Ishikawa (cell line): ENCODE measurements around the gene ANKRD12.

Experiments used
- CEBPB ChIP-seq: IDR thresholded peaks from 2 replicates; pipeline ENCODE4 v1.6.1; 2012
- CREB1 ChIP-seq: IDR thresholded peaks from 2 replicates; pipeline ENCODE4 v1.6.1; 2012; ENCODE audit warnings: low read depth
- EGR1 ChIP-seq: IDR thresholded peaks from 2 replicates; pipeline ENCODE4 v1.6.1; 2012
- EP300 ChIP-seq: IDR thresholded peaks from 2 replicates; pipeline ENCODE4 v1.6.1; 2012; ENCODE audit warnings: borderline replicate concordance
- FOXM1 ChIP-seq: IDR thresholded peaks from 2 replicates; pipeline ENCODE4 v1.6.1; 2012; ENCODE audit warnings: low read depth, borderline replicate concordance
- NFIC ChIP-seq: IDR thresholded peaks from 2 replicates; pipeline ENCODE4 v1.6.1; 2012
- RAD21 ChIP-seq: IDR thresholded peaks from 2 replicates; pipeline ENCODE4 v1.6.1; 2012; ENCODE audit warnings: low read depth
- TAF1 ChIP-seq: IDR thresholded peaks from 2 replicates; pipeline ENCODE4 v1.6.1; 2012; ENCODE audit warnings: low read depth, mild to moderate bottlenecking
- TCF12 ChIP-seq: IDR thresholded peaks from 2 replicates; pipeline ENCODE4 v1.6.1; 2012; ENCODE audit warnings: low read depth
- TEAD4 ChIP-seq: IDR thresholded peaks from 2 replicates; pipeline ENCODE4 v1.6.1; 2012
- YY1 ChIP-seq: IDR thresholded peaks from 2 replicates; pipeline ENCODE4 v1.6.1; 2012; ENCODE audit warnings: low read depth
- ZBTB7A ChIP-seq: IDR thresholded peaks from 2 replicates; pipeline ENCODE4 v1.6.1; 2012; ENCODE audit warnings: low read depth
- TF ChIP-seq, protein P1 (sequence below): IDR thresholded peaks from 2 replicates; pipeline ENCODE4 v1.6.1; 2012
- TF ChIP-seq, protein P2 (sequence below): IDR thresholded peaks from 2 replicates; pipeline ENCODE4 v1.6.1; 2012
- TF ChIP-seq, protein P3 (sequence below): IDR thresholded peaks from 2 replicates; pipeline ENCODE4 v1.6.1; 2012; ENCODE audit warnings: low read depth, mild to moderate bottlenecking

ANKRD12 gene

DNA sequence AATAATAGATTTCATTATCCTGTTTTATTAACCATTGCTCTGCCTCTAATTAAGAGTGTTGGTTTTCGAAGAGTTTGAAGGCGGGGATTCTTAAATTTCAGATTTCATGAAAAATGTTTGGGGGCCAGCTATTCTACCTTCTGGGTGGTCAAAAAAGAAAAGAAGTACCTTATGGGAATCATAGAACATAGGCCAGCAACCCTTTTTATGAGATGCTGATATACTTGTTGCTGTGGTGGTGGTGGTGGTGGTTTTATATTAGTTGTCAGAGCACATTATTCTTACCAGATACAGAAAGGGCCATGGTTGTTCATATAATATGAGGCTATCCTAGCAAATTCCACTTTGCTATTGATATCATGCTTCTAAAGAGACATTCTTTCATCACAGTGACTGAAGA, 4.4 kb downstream of the ANKRD12 start:
- TF ChIP-seq, protein P1, sequence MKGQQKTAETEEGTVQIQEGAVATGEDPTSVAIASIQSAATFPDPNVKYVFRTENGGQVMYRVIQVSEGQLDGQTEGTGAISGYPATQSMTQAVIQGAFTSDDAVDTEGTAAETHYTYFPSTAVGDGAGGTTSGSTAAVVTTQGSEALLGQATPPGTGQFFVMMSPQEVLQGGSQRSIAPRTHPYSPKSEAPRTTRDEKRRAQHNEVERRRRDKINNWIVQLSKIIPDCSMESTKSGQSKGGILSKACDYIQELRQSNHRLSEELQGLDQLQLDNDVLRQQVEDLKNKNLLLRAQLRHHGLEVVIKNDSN: no peak
- TF ChIP-seq ZBTB7A (no peak), RAD21 (no peak), CEBPB (no peak), NFIC (no peak), TCF12 (no peak), TEAD4 (no peak)
- TF ChIP-seq, protein P2, sequence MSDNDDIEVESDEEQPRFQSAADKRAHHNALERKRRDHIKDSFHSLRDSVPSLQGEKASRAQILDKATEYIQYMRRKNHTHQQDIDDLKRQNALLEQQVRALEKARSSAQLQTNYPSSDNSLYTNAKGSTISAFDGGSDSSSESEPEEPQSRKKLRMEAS: no peak

DNA sequence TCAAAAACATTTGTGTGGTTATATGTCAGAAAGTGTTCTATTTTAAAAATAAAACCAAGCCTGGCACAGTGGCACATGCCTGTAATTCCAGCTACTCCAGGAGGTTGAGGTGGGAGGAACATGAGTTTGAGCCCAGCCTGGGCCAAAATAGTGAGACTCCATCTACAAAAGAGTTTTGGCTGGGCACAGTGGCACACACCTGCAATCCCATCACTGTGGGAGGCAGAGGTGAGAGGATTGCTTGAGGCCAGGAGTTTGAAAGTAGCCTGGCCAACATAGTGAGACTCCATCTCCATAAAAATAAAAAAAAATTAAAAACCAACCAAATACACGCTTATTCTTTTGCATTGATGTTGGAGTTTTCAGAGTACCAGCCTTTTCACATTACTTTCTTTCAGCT, 9.6 kb downstream of the ANKRD12 start:
- TF ChIP-seq EP300 (no peak), TCF12 (no peak), EGR1 (no peak), CEBPB (no peak), FOXM1 (no peak), RAD21 (no peak), NFIC (no peak), CREB1 (no peak)
- TF ChIP-seq, protein P2: no peak
- TF ChIP-seq, protein P1: no peak
- TF ChIP-seq, protein P3, sequence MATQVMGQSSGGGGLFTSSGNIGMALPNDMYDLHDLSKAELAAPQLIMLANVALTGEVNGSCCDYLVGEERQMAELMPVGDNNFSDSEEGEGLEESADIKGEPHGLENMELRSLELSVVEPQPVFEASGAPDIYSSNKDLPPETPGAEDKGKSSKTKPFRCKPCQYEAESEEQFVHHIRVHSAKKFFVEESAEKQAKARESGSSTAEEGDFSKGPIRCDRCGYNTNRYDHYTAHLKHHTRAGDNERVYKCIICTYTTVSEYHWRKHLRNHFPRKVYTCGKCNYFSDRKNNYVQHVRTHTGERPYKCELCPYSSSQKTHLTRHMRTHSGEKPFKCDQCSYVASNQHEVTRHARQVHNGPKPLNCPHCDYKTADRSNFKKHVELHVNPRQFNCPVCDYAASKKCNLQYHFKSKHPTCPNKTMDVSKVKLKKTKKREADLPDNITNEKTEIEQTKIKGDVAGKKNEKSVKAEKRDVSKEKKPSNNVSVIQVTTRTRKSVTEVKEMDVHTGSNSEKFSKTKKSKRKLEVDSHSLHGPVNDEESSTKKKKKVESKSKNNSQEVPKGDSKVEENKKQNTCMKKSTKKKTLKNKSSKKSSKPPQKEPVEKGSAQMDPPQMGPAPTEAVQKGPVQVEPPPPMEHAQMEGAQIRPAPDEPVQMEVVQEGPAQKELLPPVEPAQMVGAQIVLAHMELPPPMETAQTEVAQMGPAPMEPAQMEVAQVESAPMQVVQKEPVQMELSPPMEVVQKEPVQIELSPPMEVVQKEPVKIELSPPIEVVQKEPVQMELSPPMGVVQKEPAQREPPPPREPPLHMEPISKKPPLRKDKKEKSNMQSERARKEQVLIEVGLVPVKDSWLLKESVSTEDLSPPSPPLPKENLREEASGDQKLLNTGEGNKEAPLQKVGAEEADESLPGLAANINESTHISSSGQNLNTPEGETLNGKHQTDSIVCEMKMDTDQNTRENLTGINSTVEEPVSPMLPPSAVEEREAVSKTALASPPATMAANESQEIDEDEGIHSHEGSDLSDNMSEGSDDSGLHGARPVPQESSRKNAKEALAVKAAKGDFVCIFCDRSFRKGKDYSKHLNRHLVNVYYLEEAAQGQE: no peak

DNA sequence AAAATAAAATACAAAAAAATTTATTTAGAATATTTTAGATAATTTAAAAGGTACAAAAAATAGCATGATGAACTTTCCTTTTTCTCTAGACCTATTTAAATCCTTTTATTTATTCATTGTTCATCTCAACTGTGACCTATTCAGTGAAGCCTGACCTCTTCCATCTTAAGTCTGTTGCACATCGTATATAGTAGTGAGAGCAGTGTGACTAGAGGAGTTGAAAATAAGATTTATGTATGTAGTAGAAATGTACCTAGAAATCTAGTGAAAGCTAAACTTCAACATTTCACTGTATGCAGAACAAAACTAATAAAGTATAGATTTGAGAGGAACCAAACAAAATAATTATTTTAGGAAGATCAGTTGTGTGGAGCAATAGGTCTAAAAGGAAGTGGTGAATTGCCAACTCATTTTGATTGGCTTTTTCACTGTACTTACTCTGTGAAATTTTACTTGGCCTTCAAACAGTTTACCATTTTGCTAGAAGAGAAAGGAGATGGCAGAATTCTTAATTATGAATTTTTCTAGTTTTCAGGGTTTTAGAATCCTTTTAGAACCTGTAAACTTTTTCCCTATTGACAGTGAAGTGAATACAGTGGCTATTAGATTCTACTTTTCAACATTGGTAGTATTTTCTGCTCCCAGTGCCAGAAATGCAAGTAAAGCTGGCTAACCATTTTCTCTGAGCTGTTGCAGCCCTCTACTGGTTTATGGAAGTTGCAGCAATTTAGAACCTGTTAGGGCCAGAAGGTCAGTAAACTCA, 11.0 kb downstream of the ANKRD12 start:
- TF ChIP-seq RAD21 (peak; percentile 80), CEBPB (no peak), FOXM1 (no peak)
- TF ChIP-seq, protein P2: no peak

DNA sequence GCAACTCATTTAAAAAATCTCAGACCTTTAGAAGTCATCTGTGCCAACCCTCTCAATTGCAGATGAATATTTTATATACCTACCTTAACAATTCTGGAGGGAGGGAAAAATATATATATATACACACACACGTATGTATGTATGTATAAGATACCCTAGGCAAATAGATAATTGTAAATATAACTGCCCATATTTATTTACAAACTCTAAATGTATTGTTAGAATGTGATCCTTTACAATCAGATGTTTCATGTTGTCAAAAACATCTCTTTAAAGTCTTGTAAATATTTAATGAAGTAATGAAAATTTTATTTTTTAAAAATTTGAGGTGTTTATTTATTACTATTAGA, 11.6 kb downstream of the ANKRD12 start:
- TF ChIP-seq NFIC: no peak
- no peak for TF ChIP-seq EP300
- no peak for TF ChIP-seq YY1
- no peak for TF ChIP-seq RAD21
- TF ChIP-seq CREB1: no peak
- TF ChIP-seq CEBPB: no peak
- TF ChIP-seq FOXM1: no peak
- no peak for TF ChIP-seq TEAD4
- TF ChIP-seq, protein P1: no peak
- TF ChIP-seq TCF12: no peak
- no peak for TF ChIP-seq EGR1
- TF ChIP-seq, protein P3: no peak

DNA sequence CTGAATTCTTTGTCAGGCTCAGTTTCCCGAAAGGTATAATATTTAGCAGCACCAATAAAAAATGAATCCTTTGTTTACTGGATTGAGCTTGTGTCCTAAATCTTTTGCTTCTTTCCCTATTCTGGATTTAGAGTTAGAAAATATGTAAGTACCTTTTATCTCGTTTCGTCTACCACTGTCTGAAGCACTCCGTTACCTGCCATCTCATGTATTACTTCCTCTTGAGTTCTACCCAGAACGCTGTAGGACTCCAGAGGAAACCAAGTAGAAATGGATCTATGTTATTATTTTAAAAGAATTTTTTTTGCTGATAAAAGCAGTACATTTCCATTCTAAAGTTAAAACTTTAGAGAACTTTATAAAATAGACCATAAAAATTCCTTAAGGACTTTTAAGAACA, 13.5 kb downstream of the ANKRD12 start:
- no peak for TF ChIP-seq ZBTB7A

DNA sequence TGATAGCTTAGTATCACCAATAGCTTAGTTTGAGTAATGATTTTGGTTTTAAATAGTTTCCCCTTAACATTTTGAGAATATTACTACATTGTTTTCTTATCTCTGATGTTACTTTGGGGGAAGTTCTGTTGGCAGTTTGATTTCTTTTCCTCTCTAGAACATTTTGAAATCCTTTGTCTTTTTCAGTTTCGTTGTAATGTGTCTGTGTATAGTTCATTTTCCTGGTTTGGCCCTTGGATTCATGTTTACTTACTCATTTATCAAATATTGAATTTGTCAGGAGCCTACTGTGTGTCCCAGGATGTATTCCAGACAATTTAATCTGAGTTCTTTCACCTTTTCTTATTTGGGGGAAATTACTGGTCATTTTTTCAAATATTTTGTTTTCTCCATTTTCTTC, 16.7 kb downstream of the ANKRD12 start:
- TF ChIP-seq, protein P1: no peak
- TF ChIP-seq, protein P2: no peak
- TF ChIP-seq EGR1: no peak
- TF ChIP-seq CEBPB: no peak
- no peak for TF ChIP-seq TEAD4
- no peak for TF ChIP-seq CREB1
- TF ChIP-seq, protein P3: no peak
- TF ChIP-seq TAF1: no peak
- no peak for TF ChIP-seq ZBTB7A
- no peak for TF ChIP-seq NFIC
- no peak for TF ChIP-seq TCF12
- no peak for TF ChIP-seq RAD21
- no peak for TF ChIP-seq FOXM1
- no peak for TF ChIP-seq EP300
- TF ChIP-seq YY1: no peak
